ENCODE measurements around the gene MYO1E.
"Not testable (repeated sequence)": the region's sequence is repeated elsewhere in the genome, so short reads cannot be mapped to it uniquely, and the experiment has no call there.

Gene MYO1E

GRCh38 chr15:59168536-59168935 lies 204.1 kb downstream of the MYO1E start:
- no peak overlapping the region for H3K4me3 ChIP-seq (ENCODE audit: low read depth, low read length)
- DNase-seq (ENCODE audit: low read depth) = no peak
- no peak for TF ChIP-seq CTCF (IDR thresholded peaks at IDR 0.05; ENCODE audit: low read depth, low read length, missing control alignments)

- H3K4me3 ChIP-seq (ENCODE audit: low read depth, low read length) = no peak overlapping the region
- no peak for DNase-seq (ENCODE audit: low read depth)
- no peak for TF ChIP-seq CTCF (IDR thresholded peaks at IDR 0.05; ENCODE audit: low read depth, low read length, missing control alignments)
Observed at GRCh38 chr15:59166601-59167265, 205.9 kb downstream of the MYO1E start.

GRCh38 chr15:59166166-59166565 lies 206.5 kb downstream of the MYO1E start:
- no peak for DNase-seq (ENCODE audit: low read depth)

GRCh38 chr15:59165726-59166125 lies 206.9 kb downstream of the MYO1E start:
- H3K4me3 ChIP-seq (ENCODE audit: low read depth, low read length) = no peak overlapping the region
- DNase-seq (ENCODE audit: low read depth) = no peak
- TF ChIP-seq CTCF (IDR thresholded peaks at IDR 0.05; ENCODE audit: low read depth, low read length, missing control alignments) = no peak

More at GRCh38 chr15:59166166-59166565, 206.5 kb downstream of the MYO1E start:
- no peak overlapping the region for H3K4me3 ChIP-seq (ENCODE audit: low read depth, low read length)
- TF ChIP-seq CTCF (IDR thresholded peaks at IDR 0.05; ENCODE audit: low read depth, low read length, missing control alignments) = no peak

GRCh38 chr15:59162080-59162479 lies 210.6 kb downstream of the MYO1E start:
- not testable (repeated sequence) for H3K4me3 ChIP-seq (ENCODE audit: low read depth, low read length); DNase-seq (ENCODE audit: low read depth)

GRCh38 chr15:59160880-59161593 lies 211.6 kb downstream of the MYO1E start:
- TF ChIP-seq CTCF (IDR thresholded peaks at IDR 0.05; ENCODE audit: low read depth, low read length, missing control alignments) = peak; percentile 27
- no peak overlapping the region for H3K4me3 ChIP-seq (ENCODE audit: low read depth, low read length)
- no peak for DNase-seq (ENCODE audit: low read depth)

- no peak overlapping the region for H3K4me3 ChIP-seq (ENCODE audit: low read depth, low read length)
- TF ChIP-seq CTCF (IDR thresholded peaks at IDR 0.05; ENCODE audit: low read depth, low read length, missing control alignments) = no peak
Observed at GRCh38 chr15:59159210-59159609, 213.5 kb downstream of the MYO1E start.

More at GRCh38 chr15:59159210-59159609, 213.5 kb downstream of the MYO1E start:
- DNase-seq (ENCODE audit: low read depth) = no peak
